Endodermal cell (in vitro differentiated cells): Measurements from ENCODE around the gene CNTRL. TPM values are rescaled to one million over a fixed set of nuclear protein-coding genes. Genes with fewer than 3 reads are reported as not detected.

Experiments
- DNase-seq: peaks from one replicate; pipeline ENCODE4 v3.0.0-alpha.2; 2017
- H3K27ac ChIP-seq: 2 replicates; pipeline ENCODE4 v1.5.1; 2013; ENCODE audit warnings: mild to moderate bottlenecking, low read depth, low read length, moderate library complexity
- H3K27me3 ChIP-seq: 2 replicates; pipeline ENCODE4 v1.6.1; 2013; ENCODE audit warnings: mild to moderate bottlenecking, low read length, moderate library complexity; ENCODE audit not compliant: insufficient read depth, control insufficient read depth, poor library complexity, severe bottlenecking
- H3K36me3 ChIP-seq: 2 replicates; pipeline ENCODE4 v1.7.0; 2013; ENCODE audit warnings: mild to moderate bottlenecking, low read length, moderate library complexity; ENCODE audit not compliant: control insufficient read depth, insufficient read depth
- H3K4me1 ChIP-seq: one replicate; pipeline ENCODE4 v1.7.0; 2013; ENCODE audit warnings: low read length; ENCODE audit not compliant: control insufficient read depth, insufficient read depth
- H3K4me3 ChIP-seq: 2 replicates; pipeline ENCODE4 v1.5.1; 2013; ENCODE audit warnings: mild to moderate bottlenecking, low read length, moderate library complexity
- H3K9ac ChIP-seq: 2 replicates; pipeline ENCODE4 v1.6.1; 2013; ENCODE audit warnings: mild to moderate bottlenecking, low read length, moderate library complexity; ENCODE audit not compliant: poor library complexity, severe bottlenecking; ENCODE audit errors: extremely low read depth
- H3K9me3 ChIP-seq: 2 replicates; pipeline ENCODE4 v1.6.1; 2013; ENCODE audit warnings: mild to moderate bottlenecking, low read length, moderate library complexity; ENCODE audit not compliant: control insufficient read depth
- H3K27ac Mint-ChIP-seq: 2 replicates; pipeline ENCODE4 v1.8.0; 2020; ENCODE audit warnings: mixed read lengths
- H3K27me3 Mint-ChIP-seq: 2 replicates; pipeline ENCODE4 v1.8.0; 2021; ENCODE audit warnings: mild to moderate bottlenecking, mixed read lengths; ENCODE audit not compliant: insufficient read depth
- H3K36me3 Mint-ChIP-seq: 2 replicates; pipeline ENCODE4 v1.8.0; 2020; ENCODE audit warnings: low read depth, mixed read lengths
- H3K4me1 Mint-ChIP-seq: 2 replicates; pipeline ENCODE4 v1.8.0; 2020; ENCODE audit warnings: mixed read lengths
- H3K4me3 Mint-ChIP-seq: 2 replicates; pipeline ENCODE4 v1.8.0; 2020; ENCODE audit warnings: mild to moderate bottlenecking, moderate library complexity, mixed read lengths
- H3K9me3 Mint-ChIP-seq: 2 replicates; pipeline ENCODE4 v1.8.0; 2020; ENCODE audit warnings: mild to moderate bottlenecking, mixed read lengths
- WGBS, 2 experiments: methylation state at CpG; one replicate each; pipeline versions ENCODE4 v1.1.5 to v1.1.7; 2013; ENCODE audit warnings: missing lambda C conversion rate in 2 of 2, mixed read lengths in 1 of 2; ENCODE audit not compliant: insufficient coverage in 1 of 2, insufficient read length in 1 of 2; 5-methylcytosine and 5-hydroxymethylcytosine counted together
- total RNA-seq, 2 donors: library from RNA; stranded (reverse); fragmentation: NEBNext Ultra II Directional in 1 of 2; extraction: Animal tissue kit (Norgen Biotek cat#: 25700) in 1 of 2; gene quantifications; 2 replicates in 1 of 2; 3 replicates in 1 of 2; pipeline ENCODE4 v1.2.1, GENCODE V29; 2021
- TF ChIP-seq, protein P1 (sequence below): fragments of 200-600 bp; sonication (generic); conservative IDR thresholded peaks from 2 replicates; pipeline ENCODE4 v1.5.0; 2021; ENCODE audit warnings: antibody characterized with exemption, mild to moderate bottlenecking

Gene CNTRL
- total RNA-seq, 2 donors from 2014 or later = 18.0 to 21.0 TPM

- H3K4me1 Mint-ChIP-seq = peaks cover 21% of the 10 kb centered on the region
- TF ChIP-seq, protein P1, sequence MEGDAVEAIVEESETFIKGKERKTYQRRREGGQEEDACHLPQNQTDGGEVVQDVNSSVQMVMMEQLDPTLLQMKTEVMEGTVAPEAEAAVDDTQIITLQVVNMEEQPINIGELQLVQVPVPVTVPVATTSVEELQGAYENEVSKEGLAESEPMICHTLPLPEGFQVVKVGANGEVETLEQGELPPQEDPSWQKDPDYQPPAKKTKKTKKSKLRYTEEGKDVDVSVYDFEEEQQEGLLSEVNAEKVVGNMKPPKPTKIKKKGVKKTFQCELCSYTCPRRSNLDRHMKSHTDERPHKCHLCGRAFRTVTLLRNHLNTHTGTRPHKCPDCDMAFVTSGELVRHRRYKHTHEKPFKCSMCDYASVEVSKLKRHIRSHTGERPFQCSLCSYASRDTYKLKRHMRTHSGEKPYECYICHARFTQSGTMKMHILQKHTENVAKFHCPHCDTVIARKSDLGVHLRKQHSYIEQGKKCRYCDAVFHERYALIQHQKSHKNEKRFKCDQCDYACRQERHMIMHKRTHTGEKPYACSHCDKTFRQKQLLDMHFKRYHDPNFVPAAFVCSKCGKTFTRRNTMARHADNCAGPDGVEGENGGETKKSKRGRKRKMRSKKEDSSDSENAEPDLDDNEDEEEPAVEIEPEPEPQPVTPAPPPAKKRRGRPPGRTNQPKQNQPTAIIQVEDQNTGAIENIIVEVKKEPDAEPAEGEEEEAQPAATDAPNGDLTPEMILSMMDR = no peak
- no peaks in the 10 kb centered on the region for H3K36me3 Mint-ChIP-seq
- no peak for DNase-seq
- no peaks in the 10 kb centered on the region for H3K4me1 ChIP-seq
- H3K9ac ChIP-seq = no peak overlapping the region
- H3K27me3 Mint-ChIP-seq = peaks cover 2% of the 10 kb centered on the region
- no peaks in the 10 kb centered on the region for H3K27me3 ChIP-seq
- H3K4me3 ChIP-seq = no peak overlapping the region
- H3K27ac ChIP-seq = no peak overlapping the region
- H3K9me3 Mint-ChIP-seq = peaks cover 3% of the 10 kb centered on the region
- no peaks in the 10 kb centered on the region for H3K9me3 ChIP-seq
- H3K27ac Mint-ChIP-seq = no peak overlapping the region
- no peaks in the 10 kb centered on the region for H3K36me3 ChIP-seq
- no peak overlapping the region for H3K4me3 Mint-ChIP-seq
Measured at GRCh38 chr9:121204611-121205010, 129.9 kb downstream of the CNTRL start.

DNA sequence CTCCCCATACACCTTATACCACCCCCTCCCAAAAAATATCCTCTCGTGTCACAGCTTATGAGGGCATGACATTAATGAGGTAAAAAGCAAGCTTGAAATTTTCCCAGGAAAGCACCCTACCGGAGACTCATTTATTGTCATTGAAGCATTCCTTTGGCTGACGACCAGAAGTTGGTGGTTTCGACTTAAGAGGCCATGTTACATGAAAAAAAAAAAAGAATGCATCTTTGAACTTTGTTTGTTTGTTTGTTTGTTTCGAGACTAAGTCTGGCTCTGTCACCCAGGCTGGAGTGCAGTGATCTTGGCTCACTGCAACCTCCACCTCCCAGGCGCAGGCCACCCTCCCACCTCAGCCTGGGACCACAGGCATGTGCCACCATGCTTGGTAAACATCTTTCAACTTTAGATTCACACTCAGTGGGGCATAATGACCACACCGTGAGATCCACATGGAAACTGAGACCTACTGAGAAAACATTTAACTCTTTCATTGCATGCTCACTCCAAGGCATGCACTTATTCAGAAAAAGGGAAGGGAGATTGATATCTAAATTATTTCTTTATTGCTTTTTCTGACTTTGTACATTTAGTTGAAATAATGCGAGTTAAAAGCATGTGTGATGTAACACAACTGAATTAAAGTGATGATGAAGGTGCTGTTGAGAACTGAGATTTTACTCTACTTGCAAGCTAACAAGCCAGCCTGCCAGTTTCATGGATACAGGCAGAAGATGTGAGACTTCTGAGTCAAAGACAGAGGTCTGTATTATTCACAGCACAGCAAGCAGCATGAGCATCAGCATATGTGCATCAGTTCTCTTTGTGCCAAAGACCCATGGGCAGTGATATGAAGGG is 132.0 kb downstream of the CNTRL start:
- Histone ChIP-seq H3K27ac (no peak overlapping the region), H3K4me1 (no peaks in the 10 kb centered on the region), H3K9me3 (no peaks in the 10 kb centered on the region), H3K4me3 (no peak overlapping the region), H3K27me3 (no peaks in the 10 kb centered on the region), H3K36me3 (no peaks in the 10 kb centered on the region), H3K9ac (no peak overlapping the region)
- Mint-ChIP-seq H3K4me1 (peaks cover 9% of the 10 kb centered on the region), H3K9me3 (peaks cover 3% of the 10 kb centered on the region), H3K36me3 (no peaks in the 10 kb centered on the region), H3K27me3 (peaks cover 2% of the 10 kb centered on the region), H3K4me3 (no peak overlapping the region), H3K27ac (no peak overlapping the region)
- TF ChIP-seq, protein P1 = no peak
- WGBS, 2 experiments = 51 to 54% methylated on average over 7 to 8 of the region's 8 CpGs
- peak; percentile 82 for DNase-seq

DNA sequence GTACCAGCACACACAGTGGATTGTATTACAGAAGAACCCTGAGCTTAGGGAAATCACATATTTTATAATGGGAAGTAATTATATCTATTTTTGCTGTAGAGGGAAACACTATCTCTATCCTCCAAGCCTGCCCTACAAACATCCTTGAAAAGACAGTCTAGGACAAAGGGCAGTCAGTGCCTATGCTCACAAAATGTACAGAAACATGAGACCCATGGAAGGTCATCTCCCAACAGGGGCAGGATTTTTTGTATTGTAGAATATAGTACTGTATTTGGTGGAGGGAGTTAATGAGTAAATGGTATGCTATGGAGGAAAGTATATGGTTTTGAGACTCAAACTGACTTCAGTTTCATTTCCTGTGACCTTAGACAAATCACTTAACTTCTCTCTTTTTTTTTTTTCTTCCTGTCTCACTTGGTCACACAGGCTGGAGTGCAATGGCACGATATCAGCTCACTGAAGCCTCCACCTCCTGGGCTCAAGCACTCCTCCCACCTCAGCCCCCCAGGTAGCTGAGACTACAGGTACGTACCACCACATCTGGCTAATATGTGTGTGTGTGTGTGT is 132.7 kb downstream of the CNTRL start:
- peaks cover 3% of the 10 kb centered on the region for H3K9me3 Mint-ChIP-seq
- H3K36me3 Mint-ChIP-seq = no peaks in the 10 kb centered on the region
- DNase-seq = no peak
- no peaks in the 10 kb centered on the region for H3K36me3 ChIP-seq
- H3K4me3 ChIP-seq = no peak overlapping the region
- peaks cover 11% of the 10 kb centered on the region for H3K4me1 Mint-ChIP-seq
- no peaks in the 10 kb centered on the region for H3K9me3 ChIP-seq
- H3K4me1 ChIP-seq = no peaks in the 10 kb centered on the region
- peaks cover 3% of the 10 kb centered on the region for H3K27me3 Mint-ChIP-seq
- TF ChIP-seq, protein P1 = no peak
- no peak overlapping the region for H3K4me3 Mint-ChIP-seq
- no peaks in the 10 kb centered on the region for H3K27me3 ChIP-seq
- no peak overlapping the region for H3K27ac ChIP-seq
- no peak overlapping the region for H3K9ac ChIP-seq
- 94% methylated on average over 2 of the region's 2 CpGs; no CpG with 5 or more reads in 1 of the 2 experiments for WGBS, 2 experiments
- no peak overlapping the region for H3K27ac Mint-ChIP-seq
